ENCODE data around the gene NYNRIN.

NYNRIN gene

DNA sequence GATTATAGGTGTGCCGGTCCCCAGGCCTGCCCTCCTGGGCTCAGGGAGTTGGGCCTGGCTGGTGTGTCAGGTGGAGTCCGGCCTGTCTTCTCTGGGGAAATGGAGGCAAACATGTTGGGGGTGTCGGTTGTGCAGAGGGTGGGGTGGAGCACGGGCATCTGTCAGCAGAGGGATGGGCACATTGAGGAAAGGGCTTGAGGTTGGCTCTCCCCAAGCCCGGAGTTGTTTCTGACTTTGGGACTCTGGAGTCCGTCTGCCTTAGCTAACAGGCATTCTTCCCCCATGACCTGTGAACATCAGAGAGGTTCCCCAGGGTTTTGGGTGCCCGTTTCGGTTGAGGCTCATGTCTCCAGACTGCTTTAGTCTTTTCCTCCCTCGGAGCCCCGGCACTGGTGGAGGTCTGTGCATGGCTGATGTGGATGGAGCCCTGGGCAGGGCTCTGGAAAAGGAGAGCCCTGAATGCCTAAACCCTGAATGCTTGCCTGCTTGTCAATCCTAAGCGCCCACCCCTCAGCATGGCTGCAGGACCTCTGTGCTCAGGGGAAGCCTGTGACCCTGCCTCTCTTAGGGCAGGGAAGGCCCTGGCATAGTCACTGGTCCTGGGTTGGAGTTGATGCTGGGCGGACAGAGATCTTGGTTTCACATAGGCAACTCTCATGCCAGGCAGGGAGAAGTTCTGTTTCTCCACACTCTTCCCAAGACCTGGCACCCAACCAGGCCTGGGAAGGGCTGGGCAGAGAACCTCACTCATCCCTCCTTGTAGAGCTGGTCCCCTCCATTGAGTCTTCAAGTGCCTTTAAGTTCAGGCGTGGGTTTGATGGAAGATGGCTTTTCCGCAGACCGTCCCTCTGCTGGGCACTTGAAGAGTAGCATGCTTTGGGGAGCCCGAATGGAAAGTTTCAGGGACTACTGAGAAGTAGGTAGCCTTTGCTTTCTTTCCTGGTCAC, 12.9 kb downstream of the NYNRIN start:
- Histone ChIP-seq H3K27me3 (ENCODE audit: control insufficient read depth, insufficient read depth, low read length) (no peaks in the 10 kb centered on the region), H3K9me3 (ENCODE audit: control insufficient read depth, insufficient read depth, low read length) (no peaks in the 10 kb centered on the region), H3K9ac (ENCODE audit: low read depth, low read length) (no peak overlapping the region), H3K4me3 (ENCODE audit: low read depth, low read length) (no peak overlapping the region), H3K4me1 (ENCODE audit: control insufficient read depth, insufficient read depth, low read length) (no peaks in the 10 kb centered on the region), H3K36me3 (ENCODE audit: control insufficient read depth, insufficient read depth, low read length) (peaks cover 21% of the 10 kb centered on the region)

DNA sequence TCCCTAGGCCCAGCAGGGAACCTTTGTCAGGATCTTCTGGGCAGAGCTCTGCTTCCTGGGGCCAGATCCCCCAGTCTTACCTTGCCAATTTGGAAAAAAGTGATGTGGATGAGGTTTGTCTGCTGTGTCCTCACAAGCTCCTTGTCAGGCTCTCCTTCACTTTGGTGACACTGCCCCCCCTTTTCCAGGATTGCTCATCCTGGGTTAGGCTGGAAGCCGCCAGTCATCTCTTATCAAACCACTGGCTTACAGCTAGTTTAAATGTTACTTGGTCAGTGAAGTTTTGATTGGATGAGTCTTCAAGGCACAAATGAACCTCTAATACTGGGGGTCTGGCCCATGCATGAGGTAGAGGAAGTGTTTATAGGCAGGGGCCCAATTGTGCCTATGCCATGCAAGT, 15.3 kb downstream of the NYNRIN start:
- no peak overlapping the region for H3K4me3 ChIP-seq (ENCODE audit: low read depth, low read length)

DNA sequence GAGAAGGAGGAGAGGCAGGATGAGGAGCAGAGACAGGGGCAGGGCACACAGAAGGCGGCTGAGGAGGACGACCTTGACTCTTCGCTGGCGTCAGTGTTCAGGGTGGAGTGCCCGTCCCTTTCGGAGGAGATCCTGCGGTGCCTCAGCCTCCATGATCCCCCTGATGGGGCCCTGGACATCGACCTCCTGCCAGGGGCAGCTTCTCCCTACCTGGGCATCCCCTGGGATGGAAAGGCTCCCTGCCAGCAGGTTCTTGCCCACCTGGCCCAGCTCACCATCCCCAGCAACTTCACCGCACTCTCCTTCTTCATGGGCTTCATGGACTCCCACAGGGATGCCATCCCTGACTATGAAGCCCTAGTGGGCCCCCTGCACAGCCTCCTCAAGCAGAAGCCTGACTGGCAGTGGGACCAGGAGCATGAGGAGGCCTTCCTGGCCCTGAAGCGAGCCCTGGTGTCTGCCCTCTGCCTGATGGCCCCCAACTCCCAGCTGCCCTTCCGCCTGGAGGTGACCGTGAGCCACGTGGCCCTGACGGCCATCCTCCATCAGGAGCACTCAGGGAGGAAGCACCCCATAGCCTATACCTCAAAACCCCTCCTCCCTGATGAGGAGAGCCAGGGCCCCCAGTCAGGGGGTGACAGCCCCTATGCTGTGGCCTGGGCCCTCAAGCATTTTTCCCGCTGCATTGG, 16.1 kb downstream of the NYNRIN start:
- no peak overlapping the region for H3K9ac ChIP-seq (ENCODE audit: low read depth, low read length)

More for the DNA sequence above, 15.3 kb downstream of the NYNRIN start:
- Histone ChIP-seq H3K9me3 (ENCODE audit: control insufficient read depth, insufficient read depth, low read length) (no peaks in the 10 kb centered on the region), H3K27me3 (ENCODE audit: control insufficient read depth, insufficient read depth, low read length) (peaks cover 5% of the 10 kb centered on the region), H3K4me1 (ENCODE audit: control insufficient read depth, insufficient read depth, low read length) (no peaks in the 10 kb centered on the region), H3K36me3 (ENCODE audit: control insufficient read depth, insufficient read depth, low read length) (peaks cover 19% of the 10 kb centered on the region), H3K9ac (ENCODE audit: low read depth, low read length) (no peak overlapping the region)

DNA sequence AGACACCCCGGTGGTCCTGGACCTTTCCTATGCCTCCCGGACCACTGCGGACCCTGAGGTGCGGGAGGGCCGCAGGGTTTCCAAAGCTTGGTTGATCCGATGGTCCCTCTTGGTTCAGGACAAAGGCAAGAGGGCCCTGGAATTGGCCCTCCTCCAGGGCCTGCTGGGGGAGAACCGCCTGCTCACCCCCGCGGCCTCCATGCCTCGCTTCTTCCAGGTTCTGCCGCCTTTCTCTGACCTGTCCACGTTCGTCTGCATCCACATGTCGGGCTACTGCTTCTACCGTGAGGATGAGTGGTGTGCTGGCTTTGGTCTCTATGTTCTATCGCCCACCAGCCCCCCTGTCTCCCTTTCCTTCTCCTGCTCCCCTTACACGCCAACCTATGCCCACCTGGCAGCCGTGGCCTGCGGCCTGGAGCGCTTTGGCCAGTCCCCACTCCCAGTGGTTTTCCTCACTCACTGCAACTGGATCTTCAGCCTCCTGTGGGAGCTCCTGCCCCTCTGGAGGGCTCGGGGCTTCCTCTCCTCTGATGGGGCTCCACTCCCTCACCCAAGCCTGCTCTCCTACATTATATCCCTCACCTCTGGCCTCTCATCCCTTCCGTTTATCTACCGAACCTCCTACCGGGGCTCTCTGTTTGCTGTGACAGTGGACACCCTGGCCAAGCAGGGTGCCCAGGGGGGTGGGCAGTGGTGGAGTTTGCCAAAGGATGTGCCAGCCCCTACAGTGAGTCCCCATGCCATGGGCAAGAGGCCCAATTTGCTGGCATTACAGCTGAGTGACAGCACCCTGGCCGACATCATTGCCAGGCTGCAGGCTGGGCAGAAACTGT, 16.8 kb downstream of the NYNRIN start:
- H3K9ac ChIP-seq (ENCODE audit: low read depth, low read length): no peak overlapping the region
- H3K4me1 ChIP-seq (ENCODE audit: control insufficient read depth, insufficient read depth, low read length): no peaks in the 10 kb centered on the region
- peaks cover 5% of the 10 kb centered on the region for H3K27me3 ChIP-seq (ENCODE audit: control insufficient read depth, insufficient read depth, low read length)
- H3K9me3 ChIP-seq (ENCODE audit: control insufficient read depth, insufficient read depth, low read length): no peaks in the 10 kb centered on the region
- H3K36me3 ChIP-seq (ENCODE audit: control insufficient read depth, insufficient read depth, low read length): peaks cover 13% of the 10 kb centered on the region
- no peak overlapping the region for H3K4me3 ChIP-seq (ENCODE audit: low read depth, low read length)

More for the DNA sequence above, 16.1 kb downstream of the NYNRIN start:
- Histone ChIP-seq H3K4me3 (ENCODE audit: low read depth, low read length) (no peak overlapping the region), H3K27me3 (ENCODE audit: control insufficient read depth, insufficient read depth, low read length) (peaks cover 5% of the 10 kb centered on the region), H3K36me3 (ENCODE audit: control insufficient read depth, insufficient read depth, low read length) (peaks cover 19% of the 10 kb centered on the region), H3K9me3 (ENCODE audit: control insufficient read depth, insufficient read depth, low read length) (no peaks in the 10 kb centered on the region), H3K4me1 (ENCODE audit: control insufficient read depth, insufficient read depth, low read length) (no peaks in the 10 kb centered on the region)

DNA sequence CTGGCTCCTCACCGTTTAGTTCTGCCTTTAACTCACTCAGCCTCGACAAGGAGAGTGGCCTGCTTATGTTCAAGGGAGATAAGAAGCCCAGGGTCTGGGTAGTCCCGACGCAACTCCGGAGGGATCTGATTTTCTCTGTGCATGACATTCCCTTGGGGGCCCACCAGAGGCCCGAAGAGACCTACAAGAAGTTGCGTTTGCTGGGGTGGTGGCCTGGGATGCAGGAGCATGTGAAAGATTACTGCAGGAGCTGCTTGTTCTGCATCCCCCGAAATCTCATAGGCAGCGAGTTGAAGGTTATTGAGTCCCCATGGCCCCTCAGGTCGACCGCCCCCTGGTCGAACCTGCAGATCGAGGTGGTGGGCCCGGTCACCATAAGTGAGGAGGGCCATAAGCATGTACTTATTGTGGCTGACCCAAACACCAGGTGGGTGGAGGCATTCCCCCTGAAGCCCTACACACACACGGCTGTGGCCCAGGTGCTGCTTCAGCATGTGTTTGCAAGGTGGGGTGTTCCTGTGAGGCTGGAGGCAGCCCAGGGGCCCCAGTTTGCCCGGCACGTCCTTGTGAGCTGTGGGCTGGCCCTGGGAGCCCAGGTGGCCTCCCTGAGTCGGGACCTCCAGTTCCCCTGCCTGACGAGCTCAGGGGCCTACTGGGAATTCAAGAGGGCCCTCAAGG, 17.6 kb downstream of the NYNRIN start:
- no peak overlapping the region for H3K9ac ChIP-seq (ENCODE audit: low read depth, low read length)
- peaks cover 13% of the 10 kb centered on the region for H3K36me3 ChIP-seq (ENCODE audit: control insufficient read depth, insufficient read depth, low read length)
- no peak overlapping the region for H3K4me3 ChIP-seq (ENCODE audit: low read depth, low read length)
- peaks cover 5% of the 10 kb centered on the region for H3K27me3 ChIP-seq (ENCODE audit: control insufficient read depth, insufficient read depth, low read length)
- H3K4me1 ChIP-seq (ENCODE audit: control insufficient read depth, insufficient read depth, low read length): no peaks in the 10 kb centered on the region
- no peaks in the 10 kb centered on the region for H3K9me3 ChIP-seq (ENCODE audit: control insufficient read depth, insufficient read depth, low read length)

DNA sequence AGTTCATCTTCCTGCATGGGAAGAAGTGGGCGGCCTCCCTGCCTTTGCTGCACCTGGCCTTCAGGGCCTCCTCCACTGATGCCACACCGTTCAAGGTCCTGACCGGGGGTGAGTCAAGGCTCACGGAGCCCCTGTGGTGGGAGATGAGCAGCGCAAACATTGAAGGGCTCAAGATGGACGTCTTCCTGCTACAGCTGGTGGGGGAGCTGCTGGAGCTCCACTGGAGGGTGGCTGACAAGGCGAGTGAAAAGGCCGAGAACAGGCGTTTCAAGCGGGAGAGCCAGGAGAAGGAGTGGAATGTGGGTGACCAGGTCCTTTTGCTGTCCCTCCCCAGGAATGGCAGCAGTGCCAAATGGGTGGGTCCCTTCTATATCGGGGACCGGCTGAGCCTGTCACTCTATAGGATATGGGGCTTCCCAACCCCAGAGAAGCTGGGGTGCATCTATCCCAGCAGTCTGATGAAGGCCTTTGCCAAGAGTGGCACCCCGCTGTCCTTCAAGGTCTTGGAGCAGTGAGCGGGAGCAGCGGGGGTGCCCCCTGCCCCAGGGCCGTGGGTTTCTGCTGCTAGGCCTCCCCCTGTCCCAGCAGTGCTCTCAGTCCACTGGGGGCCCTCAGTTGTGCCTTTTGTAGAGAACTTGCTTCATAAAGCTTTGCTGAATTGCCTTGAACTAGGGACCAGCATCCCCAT, 18.3 kb downstream of the NYNRIN start:
- Histone ChIP-seq H3K4me1 (ENCODE audit: control insufficient read depth, insufficient read depth, low read length) (no peaks in the 10 kb centered on the region), H3K27me3 (ENCODE audit: control insufficient read depth, insufficient read depth, low read length) (peaks cover 5% of the 10 kb centered on the region), H3K4me3 (ENCODE audit: low read depth, low read length) (no peak overlapping the region), H3K9me3 (ENCODE audit: control insufficient read depth, insufficient read depth, low read length) (no peaks in the 10 kb centered on the region), H3K9ac (ENCODE audit: low read depth, low read length) (no peak overlapping the region), H3K36me3 (ENCODE audit: control insufficient read depth, insufficient read depth, low read length) (peaks cover 13% of the 10 kb centered on the region)

DNA sequence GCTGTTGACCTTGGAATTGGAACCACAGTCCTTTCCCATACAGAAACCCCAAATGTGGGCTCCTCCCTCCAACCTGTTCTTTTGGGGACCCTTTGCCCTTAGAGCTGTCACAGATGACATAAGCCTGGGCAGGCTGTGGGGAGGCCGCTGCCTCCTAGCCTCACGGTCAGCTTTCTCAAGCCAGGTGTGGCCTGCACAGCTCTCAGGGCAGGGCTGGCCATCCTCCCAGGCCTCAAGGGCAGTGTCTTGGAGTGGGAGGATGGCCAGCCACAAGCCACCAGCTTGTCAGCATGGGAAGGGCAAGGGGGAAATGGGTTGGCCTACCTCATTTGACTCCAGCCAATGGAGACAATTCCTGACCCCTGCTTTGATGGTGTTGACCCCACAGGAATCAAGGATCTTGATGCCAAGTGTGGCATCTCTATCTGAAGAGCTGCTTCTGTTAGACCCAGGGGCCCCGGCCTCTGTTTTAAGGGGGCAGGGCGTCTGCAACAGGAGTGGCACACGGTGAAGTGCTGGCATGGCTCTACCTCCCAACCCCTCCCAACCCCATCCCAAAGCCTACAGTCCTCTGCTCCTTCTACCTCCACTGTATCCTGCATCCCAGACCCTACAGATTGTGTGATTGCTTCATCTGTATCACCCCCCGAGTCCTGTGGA, 19.2 kb downstream of the NYNRIN start:
- Histone ChIP-seq H3K36me3 (ENCODE audit: control insufficient read depth, insufficient read depth, low read length) (peaks cover 11% of the 10 kb centered on the region), H3K27me3 (ENCODE audit: control insufficient read depth, insufficient read depth, low read length) (peaks cover 9% of the 10 kb centered on the region), H3K9me3 (ENCODE audit: control insufficient read depth, insufficient read depth, low read length) (no peaks in the 10 kb centered on the region), H3K4me3 (ENCODE audit: low read depth, low read length) (no peak overlapping the region), H3K9ac (ENCODE audit: low read depth, low read length) (no peak overlapping the region), H3K4me1 (ENCODE audit: control insufficient read depth, insufficient read depth, low read length) (no peaks in the 10 kb centered on the region)

DNA sequence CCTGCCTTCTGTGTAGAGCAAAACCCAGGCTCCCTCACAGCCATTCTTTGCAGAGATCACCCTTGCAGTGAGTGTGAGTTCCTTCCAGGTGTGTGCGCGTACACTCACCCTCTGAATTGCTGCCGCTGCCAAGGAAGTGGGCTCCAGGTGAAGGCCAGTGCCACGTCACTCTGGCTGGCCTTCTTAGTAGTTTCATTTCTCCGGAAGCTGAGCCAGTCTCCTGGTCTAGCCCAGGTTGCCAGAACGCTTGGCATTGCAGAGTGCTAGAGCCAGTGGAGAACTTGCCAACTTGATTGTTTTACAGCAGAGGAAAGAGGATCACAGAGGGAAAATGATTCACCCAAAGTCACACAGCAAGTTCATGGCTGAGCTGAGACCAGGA, 19.7 kb downstream of the NYNRIN start:
- Histone ChIP-seq H3K4me3 (ENCODE audit: low read depth, low read length) (no peak overlapping the region), H3K9me3 (ENCODE audit: control insufficient read depth, insufficient read depth, low read length) (no peaks in the 10 kb centered on the region), H3K4me1 (ENCODE audit: control insufficient read depth, insufficient read depth, low read length) (no peaks in the 10 kb centered on the region), H3K9ac (ENCODE audit: low read depth, low read length) (no peak overlapping the region), H3K36me3 (ENCODE audit: control insufficient read depth, insufficient read depth, low read length) (peaks cover 6% of the 10 kb centered on the region), H3K27me3 (ENCODE audit: control insufficient read depth, insufficient read depth, low read length) (peaks cover 12% of the 10 kb centered on the region)

DNA sequence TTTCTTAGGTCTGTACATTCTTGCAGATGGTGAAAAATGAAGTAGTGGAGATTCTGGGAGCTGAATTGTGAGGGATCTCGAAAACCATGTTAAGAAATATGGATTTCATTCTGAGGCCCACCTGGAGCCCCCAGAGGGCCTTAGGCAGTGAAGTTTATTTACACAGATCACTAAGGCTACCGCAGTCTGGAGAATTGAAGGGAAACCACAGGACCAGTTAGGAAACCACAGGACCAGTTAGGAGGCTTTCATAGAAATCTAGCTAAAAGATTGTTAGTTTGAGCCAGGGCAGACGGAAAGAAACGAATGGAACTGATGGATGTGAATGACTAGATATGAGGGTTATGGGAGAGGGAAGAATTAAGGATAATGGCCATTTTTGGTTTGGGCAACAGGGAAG, 23.5 kb downstream of the NYNRIN start:
- H3K36me3 ChIP-seq (ENCODE audit: control insufficient read depth, insufficient read depth, low read length): no peaks in the 10 kb centered on the region
- no peak overlapping the region for H3K4me3 ChIP-seq (ENCODE audit: low read depth, low read length)

DNA sequence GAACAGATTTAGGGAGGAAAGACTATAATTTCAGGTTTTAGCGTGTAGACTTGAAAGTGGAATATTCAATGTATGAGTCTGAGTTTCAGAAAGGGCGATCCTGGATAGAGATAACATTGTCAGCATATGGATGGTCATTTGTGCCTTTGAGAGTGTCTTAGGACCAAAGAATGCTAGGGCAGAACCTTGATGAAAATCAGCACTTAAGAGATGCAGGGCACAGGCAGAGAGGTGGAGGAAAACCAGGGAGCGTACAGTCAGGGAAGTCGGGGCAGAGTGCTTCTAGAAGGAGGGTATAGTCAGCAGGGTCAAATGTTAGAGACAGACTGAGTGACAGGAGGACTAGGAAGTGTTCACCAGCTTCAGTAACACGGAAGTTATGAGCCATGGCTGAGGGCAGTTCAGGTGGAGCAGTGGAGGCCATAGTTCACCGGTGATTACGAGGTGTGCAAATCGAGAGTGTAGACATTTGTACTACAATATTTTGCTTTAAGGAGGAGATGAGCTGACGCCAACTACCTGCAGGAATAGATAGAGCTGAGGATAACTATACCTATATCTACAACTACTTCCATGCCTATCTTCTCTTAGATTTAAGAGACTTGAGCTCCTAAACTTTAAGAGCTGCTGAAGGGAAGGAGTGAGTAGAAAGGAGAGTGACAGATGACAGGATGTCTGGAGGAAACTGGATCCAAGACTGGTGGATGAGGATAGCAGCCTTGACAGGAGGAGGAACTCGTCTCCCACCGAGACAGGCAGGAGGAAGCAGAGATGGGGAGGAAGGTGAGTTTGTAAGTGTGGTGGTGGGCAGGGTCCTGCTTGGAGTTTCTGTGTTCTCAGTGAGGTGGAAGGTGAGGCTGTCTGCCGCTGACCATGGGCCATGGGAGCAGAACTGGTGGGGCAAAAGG, 24.1 kb downstream of the NYNRIN start:
- peaks cover 12% of the 10 kb centered on the region for H3K27me3 ChIP-seq (ENCODE audit: control insufficient read depth, insufficient read depth, low read length)
- H3K9ac ChIP-seq (ENCODE audit: low read depth, low read length): no peak overlapping the region
- no peaks in the 10 kb centered on the region for H3K4me1 ChIP-seq (ENCODE audit: control insufficient read depth, insufficient read depth, low read length)
- no peak overlapping the region for H3K4me3 ChIP-seq (ENCODE audit: low read depth, low read length)
- no peaks in the 10 kb centered on the region for H3K36me3 ChIP-seq (ENCODE audit: control insufficient read depth, insufficient read depth, low read length)
- H3K9me3 ChIP-seq (ENCODE audit: control insufficient read depth, insufficient read depth, low read length): no peaks in the 10 kb centered on the region

More for the DNA sequence above, 23.5 kb downstream of the NYNRIN start:
- H3K4me1 ChIP-seq (ENCODE audit: control insufficient read depth, insufficient read depth, low read length): no peaks in the 10 kb centered on the region
- no peaks in the 10 kb centered on the region for H3K9me3 ChIP-seq (ENCODE audit: control insufficient read depth, insufficient read depth, low read length)
- no peak overlapping the region for H3K9ac ChIP-seq (ENCODE audit: low read depth, low read length)
- H3K27me3 ChIP-seq (ENCODE audit: control insufficient read depth, insufficient read depth, low read length): peaks cover 12% of the 10 kb centered on the region

Measured in iPS-15b (cell line).